Mucosa of stomach (tissue), 1 donor: ENCODE measurements around the gene AP2B1.
A peak's percentile ranks its signal among the peaks of the same experiment; 100 is the strongest.

Experiments
- H3K27me3 ChIP-seq: one replicate; pipeline ENCODE4 v1.7.0; 2013; ENCODE audit warnings: mild to moderate bottlenecking, low read length; ENCODE audit not compliant: control insufficient read depth, insufficient read depth
- H3K36me3 ChIP-seq: one replicate; pipeline ENCODE4 v1.7.0; 2013; ENCODE audit warnings: low read length; ENCODE audit not compliant: control insufficient read depth, insufficient read depth
- H3K4me1 ChIP-seq: one replicate; pipeline ENCODE4 v1.7.0; 2013; ENCODE audit warnings: mild to moderate bottlenecking, low read length; ENCODE audit not compliant: control insufficient read depth, insufficient read depth
- H3K4me3 ChIP-seq: one replicate; pipeline ENCODE4 v1.7.0; 2013; ENCODE audit warnings: low read length
- H3K9ac ChIP-seq: one replicate; pipeline ENCODE4 v1.7.0; 2013; ENCODE audit warnings: mild to moderate bottlenecking, low read length, moderate library complexity
- H3K9me3 ChIP-seq: one replicate; pipeline ENCODE4 v1.7.0; 2013; ENCODE audit warnings: mild to moderate bottlenecking, low read length, moderate library complexity; ENCODE audit not compliant: control insufficient read depth
- donor health status: Pancreatic carcinoma.

AP2B1 gene

DNA sequence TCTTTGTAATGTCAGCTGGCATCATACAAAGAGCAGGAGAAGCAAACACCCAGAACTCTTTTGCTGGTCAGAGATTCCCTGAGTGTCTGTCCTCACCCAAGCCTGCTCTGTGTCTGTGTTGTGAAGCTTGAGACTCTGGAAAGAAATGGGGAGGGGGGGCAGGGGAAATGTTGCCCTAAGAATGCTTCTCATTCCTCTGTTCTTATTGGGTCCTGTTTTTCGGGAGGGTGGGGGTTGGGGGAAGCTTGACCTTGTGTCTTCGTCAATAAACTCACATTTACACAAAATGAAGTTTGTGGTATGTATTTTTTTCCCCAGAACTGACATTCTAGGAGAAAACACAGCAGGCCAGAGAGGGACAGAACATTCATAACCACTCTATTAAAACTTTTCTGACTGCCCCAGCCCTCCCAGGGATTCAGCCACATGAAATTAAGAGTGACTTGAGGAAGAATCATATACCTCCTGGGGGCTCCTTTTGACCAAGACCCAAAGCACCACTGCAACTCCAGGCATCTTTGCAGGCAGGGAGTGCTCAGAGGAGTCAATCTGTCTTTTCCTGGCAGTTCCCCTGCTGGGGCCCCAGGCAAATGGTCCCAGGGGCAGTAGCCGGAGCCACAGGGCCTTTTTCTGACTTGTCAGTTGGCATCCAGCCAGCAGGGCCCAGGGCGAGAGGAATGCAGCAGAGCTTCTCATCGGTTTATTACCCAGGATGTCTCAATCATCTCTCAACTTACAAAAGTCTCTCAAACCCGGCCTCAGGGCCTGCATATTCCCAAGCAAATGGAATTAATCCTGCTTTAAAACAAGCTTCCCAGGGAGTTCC, 139.2 kb downstream of the AP2B1 start:
- H3K36me3 ChIP-seq, result peaks cover 14% of the 10 kb centered on the region
- no peak overlapping the region for H3K4me3 ChIP-seq
- no peaks in the 10 kb centered on the region for H3K9me3 ChIP-seq
- H3K9ac ChIP-seq, result no peak overlapping the region
- no peaks in the 10 kb centered on the region for H3K27me3 ChIP-seq
- peaks cover 6% of the 10 kb centered on the region for H3K4me1 ChIP-seq

DNA sequence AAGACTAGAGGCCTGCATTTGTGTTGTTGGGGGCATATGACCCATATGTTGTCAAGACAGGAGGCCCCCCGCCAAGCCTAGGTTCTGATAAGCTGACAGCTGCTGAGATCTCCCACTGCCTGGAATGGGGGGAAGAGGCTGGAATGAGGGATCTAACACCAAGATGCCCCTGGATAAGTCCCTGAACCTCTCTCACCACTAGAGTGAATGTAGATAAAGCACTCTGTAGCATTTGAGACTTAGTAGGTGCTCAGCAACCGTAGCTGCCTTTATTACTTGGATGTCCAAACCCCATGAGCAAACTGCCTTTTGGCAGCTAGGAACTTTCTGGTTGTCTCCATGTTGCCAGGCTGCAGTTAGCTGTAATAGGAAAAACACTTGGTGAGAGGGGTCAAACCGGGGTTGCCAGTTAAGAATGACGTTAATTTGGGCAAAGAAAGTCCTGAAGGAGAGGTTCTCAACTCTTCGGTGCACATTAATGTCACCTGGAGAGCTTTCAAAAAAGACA, 139.9 kb downstream of the AP2B1 start:
- Histone ChIP-seq H3K4me3 (no peak overlapping the region), H3K9ac (no peak overlapping the region), H3K27me3 (no peaks in the 10 kb centered on the region), H3K9me3 (no peaks in the 10 kb centered on the region), H3K36me3 (peaks cover 14% of the 10 kb centered on the region), H3K4me1 (peaks cover 7% of the 10 kb centered on the region)

- H3K9ac ChIP-seq, result no peak overlapping the region
- no peak overlapping the region for H3K4me3 ChIP-seq
- peaks cover 7% of the 10 kb centered on the region for H3K4me1 ChIP-seq
- peaks cover 14% of the 10 kb centered on the region for H3K36me3 ChIP-seq
- no peaks in the 10 kb centered on the region for H3K9me3 ChIP-seq
- peaks cover 5% of the 10 kb centered on the region for H3K27me3 ChIP-seq
Measured at GRCh38 chr17:35727635-35728034, 140.5 kb downstream of the AP2B1 start.

DNA sequence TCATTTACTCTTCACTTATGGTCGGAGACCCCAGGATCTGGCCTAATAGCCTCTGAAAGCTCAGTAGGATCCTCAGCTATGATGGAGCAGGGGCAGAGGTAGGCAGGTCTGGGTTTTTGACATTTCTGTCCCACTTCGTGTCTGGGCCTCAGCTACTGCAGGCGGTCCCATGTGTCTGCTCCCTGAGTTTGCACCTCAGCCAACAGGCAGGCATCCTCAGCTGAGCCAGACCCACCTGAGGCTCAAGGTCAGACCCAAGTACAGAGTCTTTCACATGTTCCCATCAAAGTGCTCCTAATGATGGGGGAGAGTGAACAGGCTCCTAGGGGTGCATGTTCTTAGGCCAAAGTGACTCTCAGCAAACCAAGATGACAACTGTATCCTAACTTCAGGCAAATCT, 141.4 kb downstream of the AP2B1 start:
- H3K4me1 ChIP-seq, result peaks cover 7% of the 10 kb centered on the region
- no peaks in the 10 kb centered on the region for H3K9me3 ChIP-seq
- H3K4me3 ChIP-seq, result no peak overlapping the region
- H3K9ac ChIP-seq, result no peak overlapping the region
- H3K27me3 ChIP-seq, result peaks cover 7% of the 10 kb centered on the region
- H3K36me3 ChIP-seq, result peaks cover 11% of the 10 kb centered on the region

- no peak overlapping the region for H3K9ac ChIP-seq
- H3K4me1 ChIP-seq, result peaks cover 7% of the 10 kb centered on the region
- H3K9me3 ChIP-seq, result no peaks in the 10 kb centered on the region
- peaks cover 7% of the 10 kb centered on the region for H3K36me3 ChIP-seq
- peaks cover 7% of the 10 kb centered on the region for H3K27me3 ChIP-seq
- no peak overlapping the region for H3K4me3 ChIP-seq
Measured at GRCh38 chr17:35729405-35729833, 142.3 kb downstream of the AP2B1 start.

GRCh38 chr17:35730400-35731005, 143.4 kb downstream of the AP2B1 start:
- peaks cover 7% of the 10 kb centered on the region for H3K27me3 ChIP-seq

DNA sequence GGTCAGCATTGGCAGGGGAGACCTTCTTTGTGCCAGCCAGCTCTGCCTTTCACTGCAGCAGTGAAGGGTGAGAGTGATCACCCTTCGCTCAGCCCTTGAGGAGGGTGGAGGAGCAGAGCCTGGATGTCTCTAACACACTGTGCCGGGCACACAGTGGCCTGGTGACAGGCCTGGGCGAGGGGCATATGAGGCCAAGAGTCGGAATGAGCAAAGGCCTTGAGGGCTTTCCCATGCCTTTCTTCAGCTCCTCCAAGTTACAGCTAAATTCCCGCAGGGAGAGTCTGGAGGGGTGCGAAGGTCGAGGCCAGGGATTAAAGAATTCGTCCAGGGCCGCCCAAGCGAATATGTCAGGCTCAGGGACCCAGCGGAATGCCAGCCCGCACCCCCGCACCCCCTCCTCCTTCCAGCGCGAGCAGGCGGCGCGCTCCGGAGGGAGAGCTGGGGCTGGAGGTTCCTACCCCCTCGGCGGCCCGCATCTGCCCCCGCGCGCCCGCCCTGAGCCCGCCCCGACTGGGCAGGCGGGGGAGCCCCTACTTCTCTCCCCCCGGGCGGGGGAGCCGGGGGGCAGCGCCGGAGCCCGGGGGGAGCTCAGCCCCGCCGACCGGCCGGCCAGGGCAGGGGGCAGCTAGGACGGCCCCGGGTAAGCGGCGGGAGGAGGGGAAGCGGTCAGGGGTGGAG, 144.3 kb downstream of the AP2B1 start, which contains the start of gene RASL10B:
Gene RASL10B (plus strand): TSS at position 401 of the 678 bp plus-strand sequence. CDS start 3,546 bp downstream, outside the sequence.
- Histone ChIP-seq H3K9me3 (no peaks in the 10 kb centered on the region), H3K9ac (peak within 1 kb of the TSS; percentile 57), H3K4me3 (no peak within 1 kb of the TSS), H3K36me3 (peaks cover 4% of the 10 kb centered on the region), H3K27me3 (peaks cover 7% of the 10 kb centered on the region), H3K4me1 (peaks cover 7% of the 10 kb centered on the region)

More at GRCh38 chr17:35730400-35731005, 143.4 kb downstream of the AP2B1 start:
- Histone ChIP-seq H3K4me3 (no peak overlapping the region), H3K36me3 (peaks cover 4% of the 10 kb centered on the region), H3K9ac (no peak overlapping the region), H3K9me3 (no peaks in the 10 kb centered on the region), H3K4me1 (peaks cover 7% of the 10 kb centered on the region)

- no peak overlapping the region for H3K9ac ChIP-seq
- no peak overlapping the region for H3K4me3 ChIP-seq
Measured at GRCh38 chr17:35731917-35732805, 145.0 kb downstream of the AP2B1 start.

GRCh38 chr17:35732806-35733136, 145.6 kb downstream of the AP2B1 start:
- H3K9ac ChIP-seq, result no peak overlapping the region
- H3K36me3 ChIP-seq, result no peaks in the 10 kb centered on the region
- peaks cover 7% of the 10 kb centered on the region for H3K27me3 ChIP-seq
- no peaks in the 10 kb centered on the region for H3K9me3 ChIP-seq
- H3K4me3 ChIP-seq, result no peak overlapping the region
- H3K4me1 ChIP-seq, result peaks cover 7% of the 10 kb centered on the region

More at GRCh38 chr17:35731917-35732805, 145.0 kb downstream of the AP2B1 start:
- Histone ChIP-seq H3K36me3 (no peaks in the 10 kb centered on the region), H3K27me3 (peaks cover 7% of the 10 kb centered on the region), H3K4me1 (peaks cover 7% of the 10 kb centered on the region), H3K9me3 (no peaks in the 10 kb centered on the region)

GRCh38 chr17:35733366-35733765, 146.2 kb downstream of the AP2B1 start:
- Histone ChIP-seq H3K9me3 (no peaks in the 10 kb centered on the region), H3K27me3 (peaks cover 7% of the 10 kb centered on the region), H3K4me1 (peaks cover 7% of the 10 kb centered on the region), H3K4me3 (no peak overlapping the region), H3K36me3 (no peaks in the 10 kb centered on the region), H3K9ac (no peak overlapping the region)

DNA sequence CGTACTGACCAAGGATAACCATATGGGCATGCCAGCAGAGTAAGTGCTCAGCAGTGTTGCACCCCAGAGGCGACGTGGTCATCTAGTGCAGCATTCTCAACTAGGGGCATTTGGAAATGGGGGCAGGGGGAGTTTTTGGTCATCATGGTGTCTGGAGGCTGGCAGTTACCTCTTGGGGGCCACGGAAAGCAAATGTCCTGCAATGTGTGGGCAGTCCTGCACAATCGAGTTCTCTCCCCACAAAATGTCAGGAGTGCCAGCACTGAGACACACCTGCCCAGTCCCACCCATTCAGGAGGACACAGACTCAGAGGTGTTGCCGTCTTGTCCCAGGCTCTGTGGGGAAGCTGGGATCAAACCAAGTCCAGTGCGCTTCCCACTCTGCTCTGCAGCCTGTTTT, 147.3 kb downstream of the AP2B1 start:
- Histone ChIP-seq H3K27me3 (peaks cover 9% of the 10 kb centered on the region), H3K4me1 (peaks cover 7% of the 10 kb centered on the region), H3K4me3 (no peak overlapping the region), H3K9me3 (no peaks in the 10 kb centered on the region), H3K9ac (no peak overlapping the region), H3K36me3 (no peaks in the 10 kb centered on the region)
